A549 treated with Hydrocortisone at 1 μM for 4 hours (cell line): Measurements from ENCODE around the gene PRSS53. TPM values are rescaled to one million over a fixed set of nuclear protein-coding genes. Genes with fewer than 3 reads are reported as not detected.

Experiments
- total RNA-seq: library from RNA; stranded (reverse); fragments of 200-300 nt; extraction: Qiagen RNA extraction; gene quantifications from 5 replicates; pipeline ENCODE4 v1.2.3, GENCODE V29; 2022

PRSS53 gene
- 1.0 to 2.5 TPM (median 1.6 TPM) in 5 replicates for total RNA-seq

DNA sequence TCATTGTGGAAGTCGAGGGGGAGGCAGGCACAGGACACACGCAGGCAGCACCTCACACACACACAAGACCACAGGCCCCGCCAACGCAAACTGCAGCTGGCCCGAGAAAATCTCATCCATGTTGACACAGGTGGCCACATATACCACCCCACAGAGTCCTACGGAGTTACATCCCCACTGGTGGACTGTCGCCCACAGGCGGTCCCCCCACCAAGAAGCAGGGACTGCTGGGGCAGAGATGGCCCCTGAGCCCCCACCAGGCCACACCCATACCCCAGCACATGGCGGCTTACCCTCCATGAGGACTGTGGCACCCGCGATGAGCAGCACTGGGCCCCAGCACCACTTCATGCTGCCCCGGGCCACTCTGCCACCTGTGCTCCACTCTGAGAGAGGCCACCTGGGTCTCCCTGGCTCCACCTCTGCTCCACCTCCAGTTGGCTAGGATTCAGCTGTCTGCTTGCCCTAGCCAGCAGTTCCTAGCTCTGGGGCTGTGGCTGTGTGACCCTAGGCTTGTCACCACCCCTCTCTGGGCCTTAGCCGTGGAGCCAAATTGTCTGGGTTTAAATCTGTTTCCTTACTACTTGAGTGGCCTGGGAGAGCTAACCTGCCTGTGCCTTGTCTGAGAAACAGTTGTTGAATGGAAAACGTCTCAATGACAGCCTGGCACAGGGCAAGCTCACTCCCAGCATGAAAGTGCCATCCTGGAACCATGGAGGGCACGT is at the start of gene PRSS53:
Gene PRSS53, minus strand, starts transcription at position 485 of the 725 bp plus-strand sequence. Its CDS starts 134 bp downstream, at position 351.

DNA sequence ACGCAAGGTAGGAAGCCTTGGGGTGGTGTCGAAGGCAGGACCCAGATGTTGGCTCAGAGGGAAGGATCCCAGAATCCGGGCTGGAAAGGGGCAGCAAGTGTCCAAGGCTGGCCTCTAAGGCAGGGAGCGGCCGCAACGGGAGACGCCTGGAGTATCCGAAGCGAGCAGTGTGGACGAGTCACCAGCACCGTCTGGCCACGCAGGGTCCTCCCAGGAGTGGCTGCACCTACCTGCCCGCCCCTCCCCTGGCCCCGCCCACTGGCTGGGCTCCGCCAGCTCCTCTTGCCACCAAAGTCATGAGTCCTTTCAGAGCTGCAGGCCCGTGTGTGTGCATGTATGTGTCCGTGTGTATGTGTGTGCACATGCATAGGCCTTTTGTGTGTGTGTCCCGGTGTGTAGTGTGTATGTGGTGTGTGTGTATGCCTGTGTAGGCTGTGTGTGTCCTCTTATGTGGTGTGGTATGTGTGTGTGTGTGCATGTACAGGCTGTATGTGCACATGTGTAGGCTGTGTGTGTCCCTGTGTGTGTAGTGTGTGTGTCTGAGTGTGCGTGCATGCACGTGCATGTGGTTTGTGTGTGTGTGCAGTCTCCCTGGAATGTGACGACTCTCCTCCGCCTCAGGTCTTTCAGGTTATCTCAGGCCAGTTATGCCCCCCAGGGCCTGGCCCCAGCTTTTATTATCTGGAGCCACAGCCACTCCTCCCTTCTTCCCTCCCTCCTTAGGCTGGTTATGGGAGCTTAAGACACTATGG is 47.0 kb upstream of the PRSS53 start, which contains the start of gene PRSS8:
Gene PRSS8, minus strand, starts transcription at position 193 of the 752 bp plus-strand sequence. CDS start 229 bp downstream, outside the sequence.

DNA sequence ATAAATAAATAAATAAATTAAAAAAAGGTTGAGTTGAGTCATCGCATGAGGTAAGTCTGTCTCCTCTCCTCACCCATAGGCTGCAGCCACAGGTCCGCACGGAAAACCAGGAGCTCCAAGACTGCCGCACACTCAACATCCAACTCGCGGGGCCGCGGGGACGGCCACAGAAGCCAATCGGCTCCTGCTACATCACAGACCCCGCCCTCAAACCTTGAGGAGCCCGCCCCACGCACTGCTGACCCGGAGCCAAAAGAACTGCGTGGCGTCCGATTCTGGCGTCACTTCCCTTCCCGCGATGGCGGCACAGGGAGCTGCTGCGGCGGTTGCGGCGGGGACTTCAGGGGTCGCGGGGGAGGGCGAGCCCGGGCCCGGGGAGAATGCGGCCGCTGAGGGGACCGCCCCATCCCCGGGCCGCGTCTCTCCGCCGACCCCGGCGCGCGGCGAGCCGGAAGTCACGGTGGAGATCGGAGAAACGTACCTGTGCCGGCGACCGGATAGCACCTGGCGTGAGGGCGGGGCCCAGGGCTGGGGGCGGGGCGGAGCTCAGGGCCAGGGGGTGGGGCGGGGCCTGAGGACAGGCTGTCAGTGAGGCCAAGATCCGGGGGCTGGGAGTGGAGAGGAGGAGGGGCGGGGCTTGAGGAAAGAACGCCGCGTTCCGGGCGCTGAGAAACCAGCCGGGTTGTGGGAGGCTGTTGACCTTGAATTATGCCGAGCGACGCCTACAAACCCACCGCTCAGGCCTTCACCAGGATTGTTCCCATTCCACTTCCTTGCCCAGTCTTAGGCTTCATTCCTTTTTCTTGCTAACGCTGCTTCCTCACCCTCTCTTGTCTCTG is 28.9 kb upstream of the PRSS53 start, which contains the start of gene KAT8:
Gene KAT8, plus strand, starts transcription at position 281 of the 839 bp plus-strand sequence. Its CDS starts 18 bp downstream, at position 299.

DNA sequence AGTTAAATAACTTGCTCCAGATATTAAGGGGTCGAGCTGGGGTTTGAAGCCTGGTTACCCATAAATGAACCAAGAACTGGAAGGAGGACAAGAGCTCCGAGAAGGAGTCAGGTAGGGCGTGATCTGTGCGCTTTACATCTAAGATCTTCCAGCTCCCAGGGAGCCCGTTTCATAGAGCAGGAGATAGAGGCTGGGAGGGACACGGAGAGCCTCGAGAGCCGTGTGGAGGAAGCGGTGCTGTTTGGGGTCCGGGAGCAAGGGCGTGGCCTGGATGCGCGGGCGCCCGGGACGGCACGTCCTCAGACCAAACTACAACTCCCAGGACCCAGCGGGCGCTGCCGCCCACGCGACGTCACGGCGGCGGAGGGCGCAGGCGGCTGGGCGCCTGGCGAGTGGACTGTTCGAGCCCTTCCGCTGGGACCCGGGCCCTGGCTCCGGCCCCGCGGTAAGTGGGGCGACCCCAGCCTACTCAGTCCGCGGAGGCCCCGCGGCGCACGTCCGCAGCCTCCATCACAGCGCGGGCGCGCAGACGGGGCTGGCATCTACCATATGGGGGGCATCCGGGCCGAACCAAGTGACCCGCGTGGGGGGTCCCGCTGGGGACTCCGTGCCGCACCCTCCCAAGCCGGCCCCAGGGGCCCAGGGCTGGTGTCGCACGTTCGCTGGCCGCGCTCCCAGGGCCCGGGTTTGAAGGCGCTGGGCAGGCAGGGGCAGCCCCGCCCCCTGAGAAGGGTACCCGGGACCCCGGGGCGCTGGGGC is 19.5 kb upstream of the PRSS53 start, which contains the start of gene BCKDK:
Gene BCKDK, plus strand, starts transcription at position 352 of the 759 bp plus-strand sequence. CDS start 838 bp downstream, outside the sequence.

DNA sequence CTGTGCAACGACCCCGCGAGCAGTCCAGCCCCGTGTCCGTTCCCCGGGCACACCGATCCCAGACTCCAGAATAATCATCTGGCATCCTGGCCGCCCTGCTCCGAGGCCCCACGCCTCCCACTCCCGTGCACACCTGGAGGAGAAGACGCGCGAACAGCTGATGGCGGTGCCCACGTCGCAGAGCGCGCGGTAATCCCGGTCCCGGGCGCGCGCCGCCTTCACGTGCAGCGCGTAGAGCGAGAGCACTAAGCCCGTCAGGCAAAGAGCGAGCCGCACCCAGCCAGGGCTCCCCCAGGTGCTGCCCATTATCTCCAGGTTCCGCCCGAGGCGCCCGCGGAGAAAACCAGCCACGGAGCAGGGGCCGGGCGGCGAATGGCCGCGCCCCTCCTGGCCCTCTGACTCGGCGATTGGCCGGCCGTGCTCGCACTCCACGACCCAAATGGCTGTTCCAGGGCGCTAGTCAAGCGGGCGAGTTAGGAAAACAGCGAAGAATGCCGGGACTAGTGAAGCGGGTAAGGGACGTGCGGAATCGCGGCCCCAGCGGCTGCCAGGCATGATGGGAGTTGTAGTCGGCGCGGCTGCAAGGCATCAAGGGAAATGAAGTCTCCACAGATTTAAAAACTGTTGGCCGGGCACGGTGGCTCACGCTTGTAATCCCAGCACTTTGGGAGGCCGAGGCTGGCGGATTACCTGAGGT is 5.8 kb upstream of the PRSS53 start, which contains the start of gene VKORC1:
Gene VKORC1, minus strand, starts transcription at position 374 of the 697 bp plus-strand sequence. Its CDS starts 68 bp downstream, at position 306.

DNA sequence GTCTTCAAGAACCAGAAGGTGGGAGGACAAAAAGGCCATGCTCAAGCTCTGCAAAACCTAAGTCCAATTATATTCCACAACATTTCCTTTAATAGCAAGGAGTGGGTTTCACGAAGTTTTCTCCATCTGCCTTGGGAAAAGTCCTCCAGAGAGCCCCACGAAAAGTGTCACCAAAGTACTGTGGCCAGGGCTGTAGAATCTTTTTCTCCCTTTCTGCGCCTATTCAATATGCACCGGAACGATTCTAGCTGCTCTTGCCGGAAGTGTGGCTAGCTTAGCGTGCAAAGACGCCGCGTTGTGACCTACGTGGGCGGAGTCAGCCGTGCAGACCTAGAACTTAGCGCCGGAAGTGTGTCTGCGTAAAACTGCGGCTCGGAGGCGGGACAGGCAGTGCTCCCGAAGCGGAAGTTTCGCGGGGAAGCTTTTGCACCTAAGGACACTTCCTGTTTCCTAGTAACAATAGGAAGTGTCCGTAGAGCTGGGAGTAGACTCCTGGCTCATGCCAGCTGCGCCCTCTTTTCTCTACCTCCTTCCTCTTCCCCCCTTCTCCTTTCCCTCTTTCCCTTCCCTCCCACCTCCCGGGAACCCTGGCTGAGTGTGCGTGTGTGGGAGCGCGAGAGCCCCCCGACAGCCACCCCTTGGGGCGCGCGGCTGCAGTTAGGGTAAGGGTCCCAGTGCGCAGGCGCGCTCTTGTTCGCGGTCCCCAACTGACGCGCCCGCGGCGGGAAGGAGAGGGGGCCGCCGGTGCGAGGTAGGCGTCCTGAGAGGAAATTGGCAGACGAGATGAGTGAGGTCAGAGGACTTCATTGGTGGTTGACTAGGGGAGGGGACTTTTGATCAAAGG is 14.6 kb downstream of the PRSS53 start, which contains the start of the genes ZNF646 and ZNF668:
Gene ZNF646, plus strand, starts transcription at position 453 of the 844 bp plus-strand sequence. CDS start 1,903 bp downstream, outside the sequence.
Gene ZNF668, minus strand, starts transcription at position 271 of the 844 bp plus-strand sequence. CDS start 9,781 bp downstream, outside the sequence.

Other genes starting within 250 kb of the PRSS53 start
- 23.6 to 42.5 TPM (median 40.9 TPM) in 5 replicates for gene BCL7C, start 194.9 kb downstream of the PRSS53 start, total RNA-seq
- gene CTF1, start 192.3 kb downstream of the PRSS53 start, total RNA-seq = 0.16 to 0.32 TPM (median 0.18 TPM) in 5 replicates
- 14.1 to 19.7 TPM (median 18.0 TPM) in 5 replicates for gene FBXL19, start 165.4 kb downstream of the PRSS53 start, total RNA-seq
- 9.0 to 14.5 TPM (median 12.1 TPM) in 5 replicates for gene ORAI3, start 139.9 kb downstream of the PRSS53 start, total RNA-seq
- gene SETD1A, start 131.2 kb downstream of the PRSS53 start, total RNA-seq = 17.7 to 19.7 TPM (median 18.3 TPM) in 5 replicates
- gene HSD3B7, start 103.7 kb downstream of the PRSS53 start, total RNA-seq = 13.6 to 15.9 TPM (median 13.9 TPM) in 5 replicates
- 1.4 to 2.1 TPM (median 1.6 TPM) in 5 replicates for gene STX1B, start 78.3 kb downstream of the PRSS53 start, total RNA-seq
- gene STX4, start 55.4 kb downstream of the PRSS53 start, total RNA-seq = 56.8 to 66.1 TPM (median 64.4 TPM) in 5 replicates
- gene ZNF668, start 14.7 kb downstream of the PRSS53 start, total RNA-seq = 13.3 to 19.8 TPM (median 14.5 TPM) in 5 replicates
- gene ZNF646, start 14.5 kb downstream of the PRSS53 start, total RNA-seq = 9.1 to 11.4 TPM (median 10.2 TPM) in 5 replicates
- gene VKORC1, start 5.9 kb upstream of the PRSS53 start, total RNA-seq = 98.3 to 147 TPM (median 140 TPM) in 5 replicates
- gene BCKDK, start 19.4 kb upstream of the PRSS53 start, total RNA-seq = 46.0 to 56.1 TPM (median 52.2 TPM) in 5 replicates
- 45.0 to 51.2 TPM (median 48.2 TPM) in 5 replicates for gene KAT8, start 28.7 kb upstream of the PRSS53 start, total RNA-seq
- 0.83 to 1.4 TPM (median 1.2 TPM) in 5 replicates for gene PRSS8, start 46.8 kb upstream of the PRSS53 start, total RNA-seq
- 0.84 to 1.9 TPM (median 1.1 TPM) in 5 replicates for gene PRSS36, start 61.1 kb upstream of the PRSS53 start, total RNA-seq
- 505 to 637 TPM (median 514 TPM) in 5 replicates for gene FUS, start 91.2 kb upstream of the PRSS53 start, total RNA-seq
- gene PYCARD, start 113.8 kb upstream of the PRSS53 start, total RNA-seq = 23.8 to 40.1 TPM (median 36.2 TPM) in 5 replicates
- 0.01 to 0.10 TPM (median 0.05 TPM) in 5 replicates for gene TRIM72, start 125.2 kb upstream of the PRSS53 start, total RNA-seq
- not detected in 5 replicates for gene PYDC1, start 128.2 kb upstream of the PRSS53 start, total RNA-seq
- gene ITGAM, start 171.0 kb upstream of the PRSS53 start, total RNA-seq = 1.1 to 1.9 TPM (median 1.7 TPM) in 5 replicates